Muscle layer of duodenum (tissue), 2 donors: ENCODE data around the gene IRAK1BP1.
"Not testable (repeated sequence)": the region's sequence is repeated elsewhere in the genome, so short reads cannot be mapped to it uniquely, and the experiment has no call there.

Source experiments
- H3K27ac ChIP-seq: one replicate; pipeline ENCODE4 v1.7.0; 2013; ENCODE audit warnings: mild to moderate bottlenecking, low read length
- H3K27me3 ChIP-seq: one replicate; pipeline ENCODE4 v1.7.0; 2013; ENCODE audit warnings: low read depth, mild to moderate bottlenecking, control low read depth, low read length
- H3K36me3 ChIP-seq, 2 donors: one replicate each; pipeline ENCODE4 v1.7.0; 2013; ENCODE audit warnings: low read length in 2 of 2, control low read depth in 1 of 2, mild to moderate bottlenecking in 1 of 2; ENCODE audit not compliant: insufficient read depth in 2 of 2, control insufficient read depth in 1 of 2
- H3K4me1 ChIP-seq, 2 donors: one replicate each; pipeline ENCODE4 v1.7.0; 2013; ENCODE audit warnings: low read length in 2 of 2, mild to moderate bottlenecking in 2 of 2, control low read depth in 1 of 2, moderate library complexity in 1 of 2; ENCODE audit not compliant: insufficient read depth in 2 of 2, control insufficient read depth in 1 of 2
- H3K4me3 ChIP-seq, 2 donors: one replicate each; pipeline ENCODE4 v1.7.0; 2013; ENCODE audit warnings: low read length in 2 of 2, low read depth in 1 of 2, mild to moderate bottlenecking in 1 of 2
- H3K9me3 ChIP-seq, 2 donors: one replicate each; pipeline ENCODE4 v1.7.0; 2013; ENCODE audit warnings: low read length in 2 of 2, control low read depth in 1 of 2, mild to moderate bottlenecking in 1 of 2; ENCODE audit not compliant: control insufficient read depth in 1 of 2
- donor health status: healthy.

The IRAK1BP1 gene

GRCh38 chr6:78889901-78890300 is 22.6 kb downstream of the IRAK1BP1 start:
- not testable (repeated sequence) for H3K27me3 ChIP-seq, H3K4me3 ChIP-seq, H3K9me3 ChIP-seq, H3K4me1 ChIP-seq, H3K27ac ChIP-seq
- H3K36me3 ChIP-seq, result peaks cover 0 to 10% of the 10 kb centered on the region in 2 donors

GRCh38 chr6:78896227-78896626 is 28.9 kb downstream of the IRAK1BP1 start:
- Histone ChIP-seq H3K36me3 (peaks cover 7% of the 10 kb centered on the region in 2 donors), H3K4me1 (no peaks in the 10 kb centered on the region), H3K9me3 (no peaks in the 10 kb centered on the region), H3K27ac (no peak overlapping the region), H3K4me3 (no peak overlapping the region), H3K27me3 (no peaks in the 10 kb centered on the region)

GRCh38 chr6:78908621-78909020 is 41.3 kb downstream of the IRAK1BP1 start:
- Histone ChIP-seq H3K4me3 (no peak overlapping the region), H3K36me3 (peaks cover 0 to 6% of the 10 kb centered on the region in 2 donors), H3K9me3 (no peaks in the 10 kb centered on the region), H3K27me3 (no peaks in the 10 kb centered on the region), H3K27ac (no peak overlapping the region), H3K4me1 (peaks cover 4 to 9% of the 10 kb centered on the region in 2 donors)

GRCh38 chr6:78909391-78909790 is 42.0 kb downstream of the IRAK1BP1 start:
- Histone ChIP-seq H3K27me3 (no peaks in the 10 kb centered on the region), H3K9me3 (no peaks in the 10 kb centered on the region), H3K4me1 (peaks cover 4 to 9% of the 10 kb centered on the region in 2 donors), H3K36me3 (no peaks in the 10 kb centered on the region), H3K4me3 (no peak overlapping the region), H3K27ac (no peak overlapping the region)

GRCh38 chr6:78910010-78910409 is 42.7 kb downstream of the IRAK1BP1 start:
- Histone ChIP-seq H3K9me3 (no peaks in the 10 kb centered on the region), H3K27me3 (no peaks in the 10 kb centered on the region), H3K36me3 (no peaks in the 10 kb centered on the region), H3K27ac (no peak overlapping the region), H3K4me1 (peaks cover 4 to 9% of the 10 kb centered on the region in 2 donors), H3K4me3 (peak overlapping the region; percentile 35 to 62)

GRCh38 chr6:78910591-78911171 is 43.3 kb downstream of the IRAK1BP1 start:
- Histone ChIP-seq H3K4me1 (peaks cover 4 to 9% of the 10 kb centered on the region in 2 donors), H3K27me3 (no peaks in the 10 kb centered on the region), H3K4me3 (peak overlapping the region; percentile 35 to 62), H3K27ac (no peak overlapping the region), H3K36me3 (no peaks in the 10 kb centered on the region), H3K9me3 (no peaks in the 10 kb centered on the region)

GRCh38 chr6:78911218-78911940 is 44.0 kb downstream of the IRAK1BP1 start:
- Histone ChIP-seq H3K4me1 (peaks cover 4 to 9% of the 10 kb centered on the region in 2 donors), H3K36me3 (no peaks in the 10 kb centered on the region), H3K27ac (no peak overlapping the region), H3K27me3 (no peaks in the 10 kb centered on the region), H3K9me3 (no peaks in the 10 kb centered on the region), H3K4me3 (peak overlapping the region in 1 of 2 donors; percentile 35)

GRCh38 chr6:78916411-78916810 is 49.1 kb downstream of the IRAK1BP1 start:
- Histone ChIP-seq H3K4me3 (no peak overlapping the region), H3K36me3 (no peaks in the 10 kb centered on the region), H3K27ac (no peak overlapping the region), H3K27me3 (no peaks in the 10 kb centered on the region), H3K4me1 (no peaks in the 10 kb centered on the region), H3K9me3 (peaks cover 0 to 8% of the 10 kb centered on the region in 2 donors)

GRCh38 chr6:78917788-78918187 is 50.4 kb downstream of the IRAK1BP1 start:
- no peak overlapping the region for H3K4me3 ChIP-seq
- H3K27ac ChIP-seq, result no peak overlapping the region
- H3K4me1 ChIP-seq, result no peaks in the 10 kb centered on the region
- peaks cover 0 to 8% of the 10 kb centered on the region in 2 donors for H3K9me3 ChIP-seq
- H3K36me3 ChIP-seq, result no peaks in the 10 kb centered on the region
- no peaks in the 10 kb centered on the region for H3K27me3 ChIP-seq

GRCh38 chr6:78921168-78921567 is 53.8 kb downstream of the IRAK1BP1 start:
- not testable (repeated sequence) for H3K4me3 ChIP-seq, H3K36me3 ChIP-seq, H3K27me3 ChIP-seq, H3K4me1 ChIP-seq, H3K27ac ChIP-seq
- H3K9me3 ChIP-seq, result peaks cover 0 to 13% of the 10 kb centered on the region in 2 donors

- Histone ChIP-seq H3K27ac (no peak overlapping the region), H3K36me3 (no peaks in the 10 kb centered on the region), H3K27me3 (no peaks in the 10 kb centered on the region), H3K9me3 (peaks cover 0 to 14% of the 10 kb centered on the region in 2 donors), H3K4me1 (no peaks in the 10 kb centered on the region), H3K4me3 (no peak overlapping the region)
These were observed 58.0 kb downstream of the IRAK1BP1 start for GRCh38 chr6:78925317-78925716.
